GM12892 (cell line): ENCODE results near the gene CATSPER1.

ENCODE experiments used
- POLR2A ChIP-seq: IDR thresholded peaks from 2 replicates; pipeline ENCODE4 v1.6.1; 2011; ENCODE audit warnings: low read depth, low read length, control low read depth
- POLR2AphosphoS5 ChIP-seq: IDR thresholded peaks from 2 replicates; pipeline ENCODE4 v1.6.1; 2011; ENCODE audit warnings: low read depth, low read length, control low read depth

DNA sequence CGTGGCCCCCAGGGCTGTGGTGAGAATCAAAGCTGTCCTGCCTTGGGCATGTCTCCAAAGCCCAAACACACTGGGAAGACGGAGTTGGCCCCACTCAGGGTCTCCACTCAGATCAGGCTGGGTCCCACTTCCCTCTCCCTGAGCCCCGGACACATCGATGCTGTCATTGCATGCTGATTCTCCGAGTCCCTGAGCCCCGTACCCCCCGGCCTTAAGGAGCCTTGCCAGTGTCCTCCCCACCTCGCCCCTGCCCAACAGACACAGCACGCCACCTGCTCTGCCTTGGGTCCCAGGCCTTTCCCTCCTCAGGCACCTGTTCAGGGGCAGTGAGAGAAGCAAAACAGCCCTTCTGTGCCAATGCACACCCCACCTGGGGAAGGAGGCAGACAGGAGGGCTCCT is 38.9 kb downstream of the CATSPER1 start:
- no peak for TF ChIP-seq POLR2A
- TF ChIP-seq POLR2AphosphoS5: no peak
